Psoas muscle (tissue), 8 donors: ENCODE results near the gene SRGAP3. TPM values are rescaled to one million over a fixed set of nuclear protein-coding genes. Genes with fewer than 3 reads are reported as not detected.

Experiments used
- ATAC-seq, 4 donors: fragments of 200-7000 bp; cut with Tn5 transposase; one replicate each; pipeline ENCODE4 v1.9.1; 2020; ENCODE audit warnings: moderate library complexity in 3 of 4, mild to moderate bottlenecking in 2 of 4
- DNase-seq, 2 donors: peaks; one replicate each; pipeline ENCODE4 v3.0.0-alpha.2; 2020
- H3K27ac ChIP-seq: fragments of 200-600 bp; one replicate; pipeline ENCODE4 v1.8.0; 2022
- H3K27me3 ChIP-seq, 3 donors: fragments of 200-600 bp in 1 of 3; one replicate each; pipeline versions ENCODE4 v1.6.1 to v1.8.0; 2013 to 2022; ENCODE audit warnings: low read length in 2 of 3, mild to moderate bottlenecking in 2 of 3, moderate library complexity in 1 of 3; ENCODE audit not compliant: insufficient read depth in 3 of 3
- H3K36me3 ChIP-seq, 2 donors: fragments of 200-600 bp in 1 of 2; one replicate each; pipeline versions ENCODE4 v1.6.1 to v1.8.0; 2013 to 2022; ENCODE audit warnings: low read depth in 1 of 2, mild to moderate bottlenecking in 1 of 2, moderate library complexity in 1 of 2; ENCODE audit not compliant: insufficient read depth in 1 of 2
- H3K4me1 ChIP-seq: fragments of 200-600 bp; one replicate; pipeline ENCODE4 v1.8.0; 2022
- H3K4me3 ChIP-seq: fragments of 200-600 bp; one replicate; pipeline ENCODE4 v1.8.0; 2022; ENCODE audit warnings: mild to moderate bottlenecking
- H3K9me3 ChIP-seq: fragments of 200-600 bp; one replicate; pipeline ENCODE4 v1.8.0; 2022
- WGBS, 3 donors: extraction: QIAGEN DNeasy Blood & Tissue Kit; methylation state at CpG; one replicate each; pipeline versions ENCODE4 v1.1.6 to v1.1.7; 2013; 5-methylcytosine and 5-hydroxymethylcytosine counted together
- intact Hi-C, 2 donors: fragments of 100-400 bp; cut with DNase I; formaldehyde crosslinking; loops; one replicate each; pipeline versions ENCODE4 v1.11.0 to v1.14.2; 2022
- polyA plus RNA-seq, 3 donors: library from polyadenylated mRNA; stranded (reverse); fragments of 200-250 nt; gene quantifications; one replicate each; pipeline ENCODE4 v1.2.3, GENCODE V29; 2013
- total RNA-seq, 4 donors: library from RNA; stranded (reverse); fragmentation: NEBNext Ultra II Directional in 2 of 4; extraction: Animal tissue kit (Norgen Biotek cat#: 25700) in 2 of 4; gene quantifications; one replicate each; pipeline versions ENCODE4 v1.2.1 to v1.2.4, GENCODE V29; 2021 to 2023
- TF ChIP-seq, protein P1 (sequence below): fragments of 200-600 bp; IDR thresholded peaks from one replicate; pipeline ENCODE4 v1.8.0; 2022; ENCODE audit warnings: antibody characterized with exemption
- donor health status: healthy with polysubstance abuse.
- donor health status: DM: no; HTN: no; CAD: no; lungs with moderate emphysema.
- donor health status: Bipolar disorder and iron deficiency.
- donor health status: healthy.
- donor health status: DM: yes; HTN: yes; CAD: no.
- donor health status: DM: no; HTN: no; CAD: no.
- donor health status: DM: no; HTN: no; CAD: no.
- donor health status: DM: yes; HTN: yes; CAD: no.

Gene SRGAP3
- total and polyA plus RNA-seq, 7 donors: 0.77 to 7.6 (median 1.9) TPM

DNA sequence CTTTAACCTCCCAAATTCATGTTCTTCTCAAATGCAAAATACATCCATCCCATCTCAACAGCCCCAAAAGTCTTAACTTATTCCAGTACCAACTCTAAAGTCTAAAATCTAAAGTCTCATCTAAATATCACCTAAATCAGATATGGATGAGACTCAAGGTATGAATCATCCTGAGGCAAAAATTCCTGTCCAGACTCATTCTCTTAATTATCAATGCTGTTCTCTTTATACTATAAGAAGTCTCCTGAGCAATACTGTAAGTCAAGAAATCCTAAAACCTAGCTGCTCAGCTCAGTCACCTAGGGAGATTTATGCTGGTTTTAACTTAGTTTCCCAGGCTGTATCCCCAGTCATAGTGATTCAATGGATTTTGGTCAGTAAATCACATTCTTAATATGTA is 297.3 kb downstream of the SRGAP3 start:
- DNase-seq (no peak), ATAC-seq (no peak)
- H3K27me3 ChIP-seq: no peaks in the 10 kb centered on the region
- H3K4me1 ChIP-seq: no peaks in the 10 kb centered on the region
- peaks cover 0 to 8% of the 10 kb centered on the region in 2 donors for H3K36me3 ChIP-seq
- TF ChIP-seq, protein P1, sequence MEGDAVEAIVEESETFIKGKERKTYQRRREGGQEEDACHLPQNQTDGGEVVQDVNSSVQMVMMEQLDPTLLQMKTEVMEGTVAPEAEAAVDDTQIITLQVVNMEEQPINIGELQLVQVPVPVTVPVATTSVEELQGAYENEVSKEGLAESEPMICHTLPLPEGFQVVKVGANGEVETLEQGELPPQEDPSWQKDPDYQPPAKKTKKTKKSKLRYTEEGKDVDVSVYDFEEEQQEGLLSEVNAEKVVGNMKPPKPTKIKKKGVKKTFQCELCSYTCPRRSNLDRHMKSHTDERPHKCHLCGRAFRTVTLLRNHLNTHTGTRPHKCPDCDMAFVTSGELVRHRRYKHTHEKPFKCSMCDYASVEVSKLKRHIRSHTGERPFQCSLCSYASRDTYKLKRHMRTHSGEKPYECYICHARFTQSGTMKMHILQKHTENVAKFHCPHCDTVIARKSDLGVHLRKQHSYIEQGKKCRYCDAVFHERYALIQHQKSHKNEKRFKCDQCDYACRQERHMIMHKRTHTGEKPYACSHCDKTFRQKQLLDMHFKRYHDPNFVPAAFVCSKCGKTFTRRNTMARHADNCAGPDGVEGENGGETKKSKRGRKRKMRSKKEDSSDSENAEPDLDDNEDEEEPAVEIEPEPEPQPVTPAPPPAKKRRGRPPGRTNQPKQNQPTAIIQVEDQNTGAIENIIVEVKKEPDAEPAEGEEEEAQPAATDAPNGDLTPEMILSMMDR: no peak
- no peak overlapping the region for H3K4me3 ChIP-seq
- intact Hi-C loops: no loop called here
- no peaks in the 10 kb centered on the region for H3K9me3 ChIP-seq
- H3K27ac ChIP-seq: no peak overlapping the region

DNA sequence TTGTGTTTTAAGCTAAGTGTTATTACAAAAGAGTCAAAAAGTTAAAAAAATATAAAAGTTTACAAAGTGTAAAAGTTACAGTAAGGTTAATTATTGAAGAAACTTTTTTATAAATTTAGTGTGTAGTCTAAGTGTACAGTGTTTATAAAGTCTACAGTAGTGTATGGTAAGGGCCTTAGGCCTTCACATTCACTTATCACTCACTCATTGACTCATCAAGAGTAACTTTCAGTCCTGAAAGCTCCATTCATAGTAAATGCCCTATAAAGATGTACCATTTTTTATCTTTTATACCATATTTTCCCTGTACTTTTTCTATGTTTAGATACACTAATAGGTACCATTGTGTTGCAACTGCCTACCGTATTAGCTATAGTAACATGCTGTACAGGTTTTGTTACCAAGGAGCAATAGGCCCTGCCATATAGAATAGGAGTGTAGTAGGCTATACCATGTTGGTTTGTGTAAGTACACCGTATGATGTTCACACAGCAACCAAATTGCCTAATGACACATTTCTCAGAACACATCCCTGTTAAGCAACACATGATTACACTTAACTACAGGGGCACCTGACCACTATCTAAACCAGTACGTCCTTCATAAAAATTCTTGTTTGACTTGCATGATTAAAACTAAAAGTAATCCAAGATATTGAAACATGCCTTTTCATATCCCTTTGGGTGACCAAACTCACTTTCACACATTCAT is 303.4 kb downstream of the SRGAP3 start:
- Histone ChIP-seq H3K9me3 (peaks cover 5% of the 10 kb centered on the region), H3K27ac (no peak overlapping the region), H3K36me3 (peaks cover 0 to 26% of the 10 kb centered on the region in 2 donors), H3K4me1 (no peaks in the 10 kb centered on the region), H3K27me3 (no peaks in the 10 kb centered on the region), H3K4me3 (no peak overlapping the region)
- DNase-seq (no peak), ATAC-seq (no peak)
- 63 to 95% (median 79%) methylated on average over 3 of the region's 3 CpGs for WGBS, 3 donors
- intact Hi-C loops: no loop called here
- TF ChIP-seq, protein P1: no peak

DNA sequence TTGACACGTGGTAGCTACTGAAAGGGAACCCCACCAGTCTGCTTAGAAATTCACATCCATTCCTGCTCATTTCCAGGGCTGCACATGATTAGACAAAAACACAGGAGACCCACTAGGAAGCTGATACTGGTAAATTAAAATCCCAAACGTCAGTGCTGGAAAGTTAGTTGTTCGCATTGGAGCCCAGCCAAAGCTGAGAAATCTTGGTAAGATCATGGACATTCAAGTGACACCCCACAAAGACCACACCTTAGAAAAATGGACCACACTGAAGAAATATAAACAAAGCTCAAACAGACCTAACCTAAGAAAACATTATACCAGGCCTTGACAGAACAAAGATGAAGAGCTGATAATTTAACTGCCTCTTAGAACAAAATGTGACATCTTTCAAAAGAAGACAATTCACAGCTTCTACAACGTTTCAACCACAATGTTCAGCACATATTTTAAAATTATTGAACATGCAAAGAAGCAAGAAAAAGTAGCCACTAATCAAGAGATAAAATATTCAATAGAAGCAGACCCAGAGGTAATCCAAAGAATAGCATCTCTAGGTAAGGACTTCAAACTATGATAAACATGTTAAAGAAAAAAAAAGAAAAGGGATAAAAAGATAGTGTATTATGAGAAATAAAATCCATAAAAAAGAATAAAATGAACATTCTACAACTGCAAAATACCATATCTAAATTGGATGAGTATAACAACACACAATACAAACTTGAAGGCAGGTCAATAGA is 306.5 kb downstream of the SRGAP3 start:
- peaks cover 0 to 34% of the 10 kb centered on the region in 2 donors for H3K36me3 ChIP-seq
- no peak overlapping the region for H3K4me3 ChIP-seq
- 84 to 88% (median 87%) methylated on average over 4 of the region's 4 CpGs for WGBS, 3 donors
- TF ChIP-seq, protein P1: no peak
- no peaks in the 10 kb centered on the region for H3K4me1 ChIP-seq
- H3K27ac ChIP-seq: no peak overlapping the region
- no peak for DNase-seq
- intact Hi-C loops: no loop called here
- ATAC-seq: no peak
- H3K27me3 ChIP-seq: no peaks in the 10 kb centered on the region
- peaks cover 5% of the 10 kb centered on the region for H3K9me3 ChIP-seq

DNA sequence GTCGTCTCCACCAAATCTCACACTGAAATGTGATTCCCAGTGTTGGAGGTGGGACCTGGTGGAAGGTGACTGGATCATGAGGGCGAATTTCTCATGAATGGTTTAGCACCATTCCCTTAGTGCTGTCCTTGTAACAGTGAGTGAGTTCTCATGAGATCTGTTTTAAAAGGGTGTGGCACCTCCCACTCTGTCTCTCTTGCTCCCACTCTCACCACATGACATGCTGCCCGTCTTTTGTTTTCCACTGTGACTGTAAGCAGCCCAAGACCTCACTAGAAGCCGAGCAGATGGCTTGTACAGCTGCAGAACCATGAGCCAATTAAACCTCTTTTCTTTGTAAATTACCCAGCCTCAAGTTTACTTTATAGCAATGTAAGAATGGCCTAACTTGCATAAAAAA is 307.3 kb downstream of the SRGAP3 start:
- Histone ChIP-seq H3K4me1 (no peaks in the 10 kb centered on the region), H3K36me3 (peaks cover 0 to 34% of the 10 kb centered on the region in 2 donors), H3K27me3 (no peaks in the 10 kb centered on the region), H3K9me3 (peaks cover 5% of the 10 kb centered on the region), H3K27ac (no peak overlapping the region), H3K4me3 (no peak overlapping the region)
- WGBS, 3 donors: 90 to 95% (median 95%) methylated on average over 4 of the region's 4 CpGs
- TF ChIP-seq, protein P1: no peak
- no peak for DNase-seq
- intact Hi-C loops: no loop called here
- ATAC-seq: no peak
